Upper lobe of left lung (tissue), 6 donors: ENCODE results near the gene COG1. TPM values are rescaled to one million over a fixed set of nuclear protein-coding genes. Genes with fewer than 3 reads are reported as not detected.

Source experiments
- ATAC-seq, 2 donors: fragments of 200-7000 bp; cut with Tn5 transposase; one replicate each; pipeline ENCODE4 v1.9.1; 2022; ENCODE audit warnings: mild to moderate bottlenecking in 2 of 2, moderate library complexity in 2 of 2; ENCODE audit not compliant: low FRiP score in 2 of 2
- DNase-seq, 2 donors: peaks; one replicate each; pipeline ENCODE4 v3.0.0-alpha.2; 2019 to 2020
- H3K27ac ChIP-seq, 4 donors: fragments of 200-600 bp; sonication (generic); one replicate each; pipeline ENCODE4 v1.5.1; 2016 to 2019
- H3K27me3 ChIP-seq, 4 donors: fragments of 200-600 bp; sonication (generic); one replicate each; pipeline ENCODE4 v1.5.1; 2017 to 2019
- H3K36me3 ChIP-seq, 4 donors: fragments of 200-600 bp; sonication (generic); one replicate each; pipeline ENCODE4 v1.5.1; 2016 to 2019
- H3K4me1 ChIP-seq, 4 donors: fragments of 200-600 bp; sonication (generic); one replicate each; pipeline ENCODE4 v1.5.1; 2018 to 2019
- H3K4me3 ChIP-seq, 4 donors: fragments of 200-600 bp; sonication (generic); one replicate each; pipeline ENCODE4 v1.5.1; 2017 to 2019; ENCODE audit warnings: mild to moderate bottlenecking in 2 of 4, moderate library complexity in 1 of 4
- H3K9me3 ChIP-seq, 4 donors: fragments of 200-600 bp; sonication (generic); one replicate each; pipeline ENCODE4 v1.5.1; 2018 to 2019
- EP300 ChIP-seq, 4 donors: sonication (generic); formaldehyde crosslinking; IDR thresholded peaks; one replicate each; pipeline ENCODE4 v1.5.1; 2017; ENCODE audit warnings: antibody characterized with exemption in 4 of 4, control low read depth in 2 of 4
- POLR2A ChIP-seq, 4 donors: fragments of 450-650 bp; IDR thresholded peaks; one replicate each; pipeline ENCODE4 v1.5.1; 2016 to 2017; ENCODE audit warnings: antibody characterized with exemption in 4 of 4, mild to moderate bottlenecking in 2 of 4
- POLR2AphosphoS5 ChIP-seq, 2 donors: sonication (generic); formaldehyde crosslinking; IDR thresholded peaks; one replicate each; pipeline ENCODE4 v1.5.1; 2017; ENCODE audit warnings: antibody characterized with exemption in 2 of 2
- WGBS, 2 donors: methylation state at CpG; one replicate each; pipeline ENCODE4 v1.1.5; 2017 to 2018; 5-methylcytosine and 5-hydroxymethylcytosine counted together
- total RNA-seq, 6 donors: library from RNA; depleted of rRNA in 4 of 6; stranded (reverse); fragments of >200 nt in 4 of 6; gene quantifications; one replicate each; pipeline versions ENCODE4 v1.1.0 to v1.2.1, GENCODE V29; 2016 to 2021
- TF ChIP-seq, protein P1 (sequence below), 6 experiments: fragments of 450-650 bp in 4 of 6; fragments of 200-600 bp in 2 of 6; sonication (generic) in 2 of 6; IDR thresholded peaks; one replicate each; pipeline ENCODE4 v1.5.1; 2016 to 2019; ENCODE audit warnings: antibody characterized with exemption in 6 of 6
- donor health status: DM: no; HTN: no; CAD: no; lungs with moderate emphysema.
- donor health status: DM: no; HTN: yes; CAD: no; lungs with severe emphysema.

The COG1 gene
- total RNA-seq, 6 donors from 2014 or later, result 27.7 to 75.4 (median 32.5) TPM

DNA sequence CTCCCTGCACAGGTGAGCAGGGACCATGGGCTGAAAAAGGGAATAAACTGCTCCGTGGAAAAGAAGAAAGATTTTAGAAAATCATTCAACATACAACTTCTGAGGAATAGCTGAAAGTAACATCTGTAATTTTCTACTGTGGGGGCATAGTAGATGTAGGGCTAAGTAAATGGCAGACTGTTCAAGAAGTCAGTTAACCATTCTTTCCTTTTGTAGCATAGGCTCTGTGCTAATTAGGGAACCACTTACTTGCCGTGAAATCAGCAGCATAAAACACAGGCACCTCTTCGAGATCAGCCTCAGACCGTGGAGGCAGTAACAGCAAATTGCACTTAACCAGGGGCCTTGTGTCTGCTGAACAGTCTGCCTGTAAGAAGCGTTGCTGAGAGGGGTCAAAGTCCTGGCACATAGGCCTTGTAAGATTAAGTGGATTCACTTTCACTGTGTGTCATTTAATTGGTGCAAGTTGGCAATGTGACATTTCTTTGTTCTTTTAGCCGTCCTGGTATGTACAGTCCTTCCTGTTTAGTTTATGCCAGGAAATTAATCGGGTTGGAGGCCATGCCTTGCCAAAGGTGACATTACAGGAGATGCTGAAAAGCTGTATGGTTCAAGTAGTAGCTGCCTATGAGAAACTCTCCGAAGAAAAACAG, 10.4 kb downstream of the COG1 start:
- Histone ChIP-seq H3K27ac (peak overlapping the region in 3 of 4 donors; percentile 7 to 36 (median 20)), H3K9me3 (no peaks in the 10 kb centered on the region), H3K27me3 (no peaks in the 10 kb centered on the region), H3K4me1 (peaks cover 0 to 16% (median 10%) of the 10 kb centered on the region in 4 donors), H3K36me3 (peaks cover 43 to 98% (median 81%) of the 10 kb centered on the region in 4 donors), H3K4me3 (no peak overlapping the region)
- peak in 1 of 2 donors; percentile 17 for ATAC-seq
- DNase-seq, result no peak
- TF ChIP-seq POLR2AphosphoS5 (IDR thresholded peaks at IDR 0.05) (peak; percentile 24 to 29), EP300 (IDR thresholded peaks at IDR 0.05) (peak in 1 of 4 donors; percentile 13), POLR2A (IDR thresholded peaks at IDR 0.05) (no peak)
- TF ChIP-seq, protein P1, sequence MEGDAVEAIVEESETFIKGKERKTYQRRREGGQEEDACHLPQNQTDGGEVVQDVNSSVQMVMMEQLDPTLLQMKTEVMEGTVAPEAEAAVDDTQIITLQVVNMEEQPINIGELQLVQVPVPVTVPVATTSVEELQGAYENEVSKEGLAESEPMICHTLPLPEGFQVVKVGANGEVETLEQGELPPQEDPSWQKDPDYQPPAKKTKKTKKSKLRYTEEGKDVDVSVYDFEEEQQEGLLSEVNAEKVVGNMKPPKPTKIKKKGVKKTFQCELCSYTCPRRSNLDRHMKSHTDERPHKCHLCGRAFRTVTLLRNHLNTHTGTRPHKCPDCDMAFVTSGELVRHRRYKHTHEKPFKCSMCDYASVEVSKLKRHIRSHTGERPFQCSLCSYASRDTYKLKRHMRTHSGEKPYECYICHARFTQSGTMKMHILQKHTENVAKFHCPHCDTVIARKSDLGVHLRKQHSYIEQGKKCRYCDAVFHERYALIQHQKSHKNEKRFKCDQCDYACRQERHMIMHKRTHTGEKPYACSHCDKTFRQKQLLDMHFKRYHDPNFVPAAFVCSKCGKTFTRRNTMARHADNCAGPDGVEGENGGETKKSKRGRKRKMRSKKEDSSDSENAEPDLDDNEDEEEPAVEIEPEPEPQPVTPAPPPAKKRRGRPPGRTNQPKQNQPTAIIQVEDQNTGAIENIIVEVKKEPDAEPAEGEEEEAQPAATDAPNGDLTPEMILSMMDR (IDR thresholded peaks at IDR 0.05), result no peak
- 22 to 34% methylated on average over 8 of the region's 8 CpGs for WGBS, 2 donors

DNA sequence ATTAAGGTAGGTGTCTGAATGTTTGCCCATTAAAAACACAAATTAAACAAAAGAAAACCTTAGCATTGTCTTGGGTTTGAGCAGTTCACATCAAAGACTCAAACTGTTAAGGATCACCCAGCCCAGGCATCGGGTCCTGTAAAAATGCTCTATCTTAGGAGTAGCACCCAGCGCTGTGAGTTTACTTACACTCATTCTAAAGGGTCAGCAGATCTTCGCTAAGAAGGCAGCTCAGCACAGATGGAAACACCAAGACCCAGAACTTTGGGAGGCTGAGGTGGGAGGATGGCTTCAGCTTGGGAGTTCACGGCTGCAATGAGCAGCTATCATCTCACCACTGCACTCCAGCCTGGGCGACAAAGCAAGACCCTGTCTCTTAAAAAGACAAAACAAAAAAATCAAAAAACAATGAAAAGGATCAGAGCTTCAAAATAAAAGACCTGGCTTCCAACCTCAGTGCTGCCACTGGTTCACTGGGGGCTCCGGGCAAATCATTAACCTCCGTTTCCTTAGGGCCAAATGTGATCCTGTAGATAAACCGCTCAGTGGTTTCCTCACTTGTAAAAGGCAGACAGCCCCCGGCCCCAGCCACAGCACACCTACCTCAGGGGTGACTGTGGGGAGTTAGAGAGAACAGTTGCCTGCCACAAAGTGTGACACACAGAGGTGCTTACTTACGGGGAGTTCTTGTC, 11.1 kb downstream of the COG1 start:
- TF ChIP-seq POLR2AphosphoS5 (IDR thresholded peaks at IDR 0.05), result no peak
- no peak for TF ChIP-seq EP300 (IDR thresholded peaks at IDR 0.05)
- TF ChIP-seq, protein P1 (IDR thresholded peaks at IDR 0.05), result no peak
- TF ChIP-seq POLR2A (IDR thresholded peaks at IDR 0.05), result no peak
- no peaks in the 10 kb centered on the region for H3K9me3 ChIP-seq
- peaks cover 49 to 98% (median 80%) of the 10 kb centered on the region in 4 donors for H3K36me3 ChIP-seq
- peaks cover 0 to 16% (median 10%) of the 10 kb centered on the region in 4 donors for H3K4me1 ChIP-seq
- H3K27ac ChIP-seq, result peak overlapping the region in 1 of 4 donors; percentile 36
- H3K27me3 ChIP-seq, result no peaks in the 10 kb centered on the region
- no peak overlapping the region for H3K4me3 ChIP-seq
- ATAC-seq (no peak), DNase-seq (no peak)
- WGBS, 2 donors, result 52 to 62% methylated on average over 10 of the region's 10 CpGs

DNA sequence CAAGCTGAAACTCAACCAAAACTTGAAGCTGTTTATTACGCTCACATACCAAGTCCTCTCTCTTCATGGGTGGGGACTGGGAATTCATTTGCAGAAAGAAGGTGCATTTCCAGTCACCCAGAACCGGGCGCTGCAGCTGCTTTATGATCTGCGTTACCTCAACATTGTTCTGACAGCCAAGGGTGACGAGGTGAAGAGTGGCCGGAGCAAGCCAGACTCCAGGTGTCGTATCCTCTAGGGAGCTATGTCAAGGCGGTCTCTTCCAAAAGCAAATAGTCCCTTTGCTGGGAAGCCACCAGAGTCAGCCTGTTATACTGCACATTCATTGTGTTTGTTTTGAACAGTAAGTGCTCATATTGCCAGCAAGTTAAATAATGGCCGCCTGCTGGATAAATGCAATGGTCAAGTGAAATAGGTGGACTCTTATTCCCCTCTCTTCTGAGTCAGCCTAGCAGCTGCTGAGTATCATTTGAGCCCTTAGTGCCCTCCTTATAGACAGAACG, 12.7 kb downstream of the COG1 start:
- Histone ChIP-seq H3K27me3 (no peaks in the 10 kb centered on the region), H3K27ac (no peak overlapping the region), H3K4me1 (peaks cover 0 to 16% (median 10%) of the 10 kb centered on the region in 4 donors), H3K4me3 (no peak overlapping the region), H3K36me3 (peaks cover 38 to 93% (median 76%) of the 10 kb centered on the region in 4 donors), H3K9me3 (no peaks in the 10 kb centered on the region)
- DNase-seq, result no peak
- 86 to 91% methylated on average over 10 of the region's 10 CpGs for WGBS, 2 donors
- TF ChIP-seq POLR2AphosphoS5 (IDR thresholded peaks at IDR 0.05), result no peak
- no peak for ATAC-seq

DNA sequence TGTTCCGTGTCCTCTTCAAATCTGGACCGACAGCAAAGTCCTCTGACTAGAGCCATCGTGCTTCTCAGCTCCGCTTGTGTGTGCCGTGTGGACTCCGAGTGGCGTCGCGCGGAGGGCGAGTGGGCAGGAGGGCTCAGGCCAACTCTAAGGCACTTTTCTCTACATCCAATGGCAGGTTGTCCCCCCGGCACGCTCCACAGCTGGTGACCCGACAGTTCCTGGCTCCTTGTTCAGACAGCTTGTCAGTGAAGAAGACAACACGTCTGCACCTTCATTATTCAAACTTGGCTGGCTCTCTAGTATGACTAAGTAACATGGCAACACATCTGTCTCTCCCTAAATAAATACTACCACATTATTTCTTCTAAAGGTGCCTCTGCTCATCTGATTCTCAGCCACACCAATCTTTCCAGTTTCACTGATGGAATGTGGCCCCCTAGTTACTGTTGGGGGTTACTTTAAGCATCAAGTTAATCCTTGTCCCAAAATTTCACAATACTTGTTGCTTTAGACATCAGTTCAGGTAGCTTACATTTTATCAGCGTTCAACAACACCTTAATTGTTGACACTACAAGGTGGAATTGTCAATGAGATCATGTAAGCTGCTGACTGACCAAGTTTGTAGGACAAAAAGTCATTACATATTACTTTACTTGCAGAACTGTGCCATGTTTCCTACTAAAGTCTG, 15.4 kb downstream of the COG1 start:
- H3K36me3 ChIP-seq, result peaks cover 27 to 69% (median 52%) of the 10 kb centered on the region in 4 donors
- ATAC-seq, result no peak
- 94% methylated on average over 16 of the region's 16 CpGs for WGBS, 2 donors

DNA sequence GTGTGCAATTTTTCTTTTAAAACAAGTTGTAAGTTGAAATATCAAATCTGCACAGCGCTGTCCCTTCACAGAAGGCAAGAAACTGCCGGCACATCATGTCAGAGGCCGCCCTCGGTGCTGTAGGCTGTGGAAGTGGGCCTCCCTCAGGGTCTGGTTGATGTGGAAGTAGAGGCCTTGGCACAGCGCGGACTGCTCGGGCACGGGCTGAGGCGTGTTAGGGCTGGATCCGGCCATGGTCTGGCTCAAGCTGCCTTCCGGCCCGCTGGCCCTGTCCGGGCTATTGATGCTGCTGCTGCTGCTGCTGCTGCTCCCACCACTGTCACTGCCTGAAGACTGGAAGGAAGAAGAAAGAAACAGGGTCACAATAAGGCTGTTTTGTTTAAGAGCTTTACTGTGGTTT, 16.6 kb downstream of the COG1 start:
- Histone ChIP-seq H3K4me1 (peaks cover 0 to 6% (median 0%) of the 10 kb centered on the region in 4 donors), H3K27me3 (no peaks in the 10 kb centered on the region), H3K9me3 (no peaks in the 10 kb centered on the region), H3K4me3 (no peak overlapping the region), H3K36me3 (peaks cover 22 to 60% (median 44%) of the 10 kb centered on the region in 4 donors), H3K27ac (no peak overlapping the region)
- ATAC-seq (peak in 1 of 2 donors; percentile 29), DNase-seq (no peak)
- no peak for TF ChIP-seq EP300 (IDR thresholded peaks at IDR 0.05)
- TF ChIP-seq POLR2A (IDR thresholded peaks at IDR 0.05), result no peak
- 90 to 99% methylated on average over 11 of the region's 13 CpGs for WGBS, 2 donors

More for the DNA sequence above, 15.4 kb downstream of the COG1 start:
- Histone ChIP-seq H3K27me3 (no peaks in the 10 kb centered on the region), H3K9me3 (no peaks in the 10 kb centered on the region), H3K4me1 (peaks cover 0 to 14% (median 4%) of the 10 kb centered on the region in 4 donors), H3K27ac (no peak overlapping the region), H3K4me3 (no peak overlapping the region)
- TF ChIP-seq POLR2AphosphoS5 (IDR thresholded peaks at IDR 0.05), result no peak
- no peak for TF ChIP-seq EP300 (IDR thresholded peaks at IDR 0.05)
- DNase-seq, result no peak
